Measurements from ENCODE around the gene TPSD1.

TPSD1 gene

GRCh38 chr16:1299012-1299867 lies 43.4 kb downstream of the TPSD1 start:
- no peak for DNase-seq (ENCODE audit: low spot score)

- DNase-seq (ENCODE audit: low spot score): no peak
Observed at GRCh38 chr16:1299868-1300203, 44.0 kb downstream of the TPSD1 start.

DNA sequence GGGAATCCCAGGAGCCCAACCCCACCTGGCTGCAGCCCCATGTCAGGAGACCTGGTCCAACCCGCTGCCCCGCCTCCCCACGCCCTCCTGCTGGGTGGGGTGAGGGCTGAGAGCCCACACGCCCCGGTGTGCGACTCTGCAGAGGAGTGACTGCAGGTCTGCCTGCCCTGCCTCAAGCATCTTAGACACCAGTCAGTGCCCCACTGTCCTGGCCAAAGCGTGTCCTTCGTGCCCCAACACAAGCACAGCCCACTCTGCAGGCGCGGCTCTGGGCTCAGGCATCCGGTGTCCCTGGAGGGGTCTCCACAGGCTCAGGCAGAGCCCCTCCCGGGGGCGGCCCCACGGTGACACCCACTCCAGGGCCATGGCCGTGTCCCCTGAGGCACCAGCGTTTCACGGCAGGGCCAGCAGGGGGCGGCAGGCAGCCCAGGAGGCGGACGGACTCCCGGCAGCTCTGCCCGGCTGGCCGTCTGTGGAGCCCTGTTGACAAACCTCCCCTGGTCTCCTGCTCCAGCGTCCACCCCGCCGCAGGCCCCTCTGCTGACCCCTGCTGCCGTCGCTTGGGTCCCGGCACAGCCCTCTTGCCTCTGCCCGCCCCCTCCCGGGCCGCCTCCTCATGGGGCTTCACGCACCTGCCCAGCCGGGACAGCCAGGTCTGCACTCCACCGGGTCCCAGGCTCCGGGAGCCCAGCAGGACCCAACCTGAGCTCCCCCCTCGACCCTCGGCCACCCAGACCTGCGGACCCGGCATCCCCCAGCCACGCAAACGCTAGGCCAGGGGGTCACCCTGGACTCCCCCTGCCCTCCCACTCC lies 45.0 kb downstream of the TPSD1 start:
- peak; percentile 93 for DNase-seq (ENCODE audit: low spot score)

GRCh38 chr16:1301562-1301961 lies 45.7 kb downstream of the TPSD1 start:
- DNase-seq (ENCODE audit: low spot score): no peak

DNA sequence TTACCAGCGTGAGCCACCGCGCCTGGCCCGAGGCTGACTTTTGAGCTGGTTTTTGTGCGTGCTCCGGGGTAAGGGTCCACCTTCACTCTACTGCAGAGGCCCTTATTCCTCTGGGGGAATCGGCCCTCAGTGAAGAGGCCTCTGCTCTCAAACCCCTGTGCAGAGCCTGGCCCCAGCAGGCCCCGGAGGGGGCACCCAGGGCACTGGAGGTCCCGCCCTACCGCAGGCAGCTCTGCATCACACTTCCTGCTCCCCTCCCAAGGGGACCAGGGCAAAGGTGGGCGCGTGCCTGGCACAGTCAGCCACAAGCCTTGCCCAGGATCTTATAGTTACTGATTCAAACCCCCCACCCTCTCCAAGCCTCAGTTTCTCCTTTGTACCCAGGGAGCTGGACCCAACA lies 50.0 kb downstream of the TPSD1 start:
- no peak for DNase-seq (ENCODE audit: low spot score)

- no peak for DNase-seq (ENCODE audit: low spot score)
Observed at GRCh38 chr16:1306334-1306733, 50.5 kb downstream of the TPSD1 start.

- DNase-seq (ENCODE audit: low spot score): no peak
Observed at GRCh38 chr16:1308036-1308976, 52.4 kb downstream of the TPSD1 start.
